ENCODE data around the gene LAMA5. TPM values are rescaled to one million over a fixed set of nuclear protein-coding genes. Genes with fewer than 3 reads are reported as not detected.

Gene LAMA5
- total RNA-seq, 1 donor from 2014 or later = 34.5 TPM

DNA sequence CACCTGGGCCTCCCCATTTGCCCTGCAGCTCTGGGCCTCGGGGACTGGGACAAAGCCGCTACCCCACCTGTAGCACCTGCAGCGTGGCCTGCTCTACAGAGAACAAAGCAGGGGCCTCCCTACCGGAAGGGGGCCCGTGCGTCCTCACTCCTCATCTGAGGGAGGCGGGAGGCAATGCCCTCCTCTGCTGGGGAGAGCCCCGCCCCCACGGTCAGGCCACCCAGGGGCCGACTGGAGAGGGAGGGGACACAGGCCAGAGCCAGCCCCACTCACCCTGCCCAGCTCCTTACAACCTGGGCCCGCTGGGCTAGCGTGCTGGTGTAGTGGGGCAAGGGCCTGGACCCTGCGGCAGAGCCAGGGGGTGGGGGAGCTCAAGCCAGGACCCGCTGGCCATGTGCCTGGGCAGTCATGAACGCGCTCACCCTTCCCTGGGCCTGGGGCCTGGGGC lies 8.0 kb downstream of the LAMA5 start:
- no peak for DNase-seq (ENCODE audit: low spot score)
- H3K4me3 Mint-ChIP-seq (ENCODE audit: unreplicated experiment) = no peak overlapping the region

DNA sequence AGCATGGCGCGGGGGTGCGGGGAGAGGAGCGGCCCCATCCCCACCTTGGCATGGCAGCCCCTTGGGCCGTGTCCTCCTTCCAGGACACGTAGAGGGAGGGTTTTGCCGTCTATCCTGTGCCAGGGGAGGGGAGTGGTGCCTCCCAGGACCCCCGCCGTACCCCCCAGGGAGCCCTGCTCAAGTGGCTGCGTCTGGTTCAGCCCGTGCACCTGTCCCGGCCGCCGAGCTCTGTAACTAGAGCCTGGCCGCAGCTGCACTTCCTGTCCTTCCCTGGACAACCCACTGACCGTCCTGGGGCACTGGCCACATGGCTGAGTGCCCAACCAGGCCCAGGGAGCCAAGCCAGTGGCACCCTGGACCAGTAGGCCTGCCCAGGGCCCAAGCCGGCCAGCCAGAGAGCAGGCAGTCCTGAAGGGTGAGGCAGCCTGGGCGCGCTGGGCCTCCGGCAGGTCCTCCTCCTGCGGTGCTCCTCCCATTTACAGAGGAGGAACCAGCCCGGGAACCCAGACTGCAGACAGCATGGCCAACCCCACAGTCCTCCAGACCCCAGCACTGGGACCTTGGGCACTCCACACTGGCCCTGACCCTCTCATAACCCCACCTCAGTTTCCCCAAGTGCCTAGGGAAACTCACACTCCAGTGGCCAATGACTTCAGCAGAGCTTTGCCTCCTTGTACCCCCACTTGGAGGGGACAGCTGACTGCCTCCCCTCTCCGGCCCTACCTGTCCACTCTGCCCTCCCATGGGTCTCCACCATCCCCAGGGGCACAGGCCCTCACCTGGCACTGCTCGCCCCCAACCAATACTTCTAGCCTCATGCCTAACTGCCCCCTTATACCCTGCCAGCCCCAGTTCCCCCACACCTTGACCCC lies 8.7 kb downstream of the LAMA5 start:
- Mint-ChIP-seq H3K4me3 (ENCODE audit: unreplicated experiment) (no peak overlapping the region), H3K27me3 (ENCODE audit: unreplicated experiment) (peaks cover 4% of the 10 kb centered on the region), H3K36me3 (ENCODE audit: low read depth, unreplicated experiment) (no peaks in the 10 kb centered on the region), H3K4me1 (ENCODE audit: unreplicated experiment) (no peaks in the 10 kb centered on the region), H3K27ac (ENCODE audit: unreplicated experiment) (no peak overlapping the region), H3K9me3 (ENCODE audit: unreplicated experiment) (no peaks in the 10 kb centered on the region)
- TF ChIP-seq, protein P1, sequence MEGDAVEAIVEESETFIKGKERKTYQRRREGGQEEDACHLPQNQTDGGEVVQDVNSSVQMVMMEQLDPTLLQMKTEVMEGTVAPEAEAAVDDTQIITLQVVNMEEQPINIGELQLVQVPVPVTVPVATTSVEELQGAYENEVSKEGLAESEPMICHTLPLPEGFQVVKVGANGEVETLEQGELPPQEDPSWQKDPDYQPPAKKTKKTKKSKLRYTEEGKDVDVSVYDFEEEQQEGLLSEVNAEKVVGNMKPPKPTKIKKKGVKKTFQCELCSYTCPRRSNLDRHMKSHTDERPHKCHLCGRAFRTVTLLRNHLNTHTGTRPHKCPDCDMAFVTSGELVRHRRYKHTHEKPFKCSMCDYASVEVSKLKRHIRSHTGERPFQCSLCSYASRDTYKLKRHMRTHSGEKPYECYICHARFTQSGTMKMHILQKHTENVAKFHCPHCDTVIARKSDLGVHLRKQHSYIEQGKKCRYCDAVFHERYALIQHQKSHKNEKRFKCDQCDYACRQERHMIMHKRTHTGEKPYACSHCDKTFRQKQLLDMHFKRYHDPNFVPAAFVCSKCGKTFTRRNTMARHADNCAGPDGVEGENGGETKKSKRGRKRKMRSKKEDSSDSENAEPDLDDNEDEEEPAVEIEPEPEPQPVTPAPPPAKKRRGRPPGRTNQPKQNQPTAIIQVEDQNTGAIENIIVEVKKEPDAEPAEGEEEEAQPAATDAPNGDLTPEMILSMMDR (IDR thresholded peaks at IDR 0.05; ENCODE audit: unreplicated experiment) = no peak
- no peak for DNase-seq (ENCODE audit: low spot score)

More for the DNA sequence above, 8.0 kb downstream of the LAMA5 start:
- TF ChIP-seq, protein P1 (IDR thresholded peaks at IDR 0.05; ENCODE audit: unreplicated experiment) = no peak
- H3K27ac Mint-ChIP-seq (ENCODE audit: unreplicated experiment) = no peak overlapping the region
- peaks cover 4% of the 10 kb centered on the region for H3K27me3 Mint-ChIP-seq (ENCODE audit: unreplicated experiment)
- no peaks in the 10 kb centered on the region for H3K36me3 Mint-ChIP-seq (ENCODE audit: low read depth, unreplicated experiment)
- H3K9me3 Mint-ChIP-seq (ENCODE audit: unreplicated experiment) = no peaks in the 10 kb centered on the region
- no peaks in the 10 kb centered on the region for H3K4me1 Mint-ChIP-seq (ENCODE audit: unreplicated experiment)

DNA sequence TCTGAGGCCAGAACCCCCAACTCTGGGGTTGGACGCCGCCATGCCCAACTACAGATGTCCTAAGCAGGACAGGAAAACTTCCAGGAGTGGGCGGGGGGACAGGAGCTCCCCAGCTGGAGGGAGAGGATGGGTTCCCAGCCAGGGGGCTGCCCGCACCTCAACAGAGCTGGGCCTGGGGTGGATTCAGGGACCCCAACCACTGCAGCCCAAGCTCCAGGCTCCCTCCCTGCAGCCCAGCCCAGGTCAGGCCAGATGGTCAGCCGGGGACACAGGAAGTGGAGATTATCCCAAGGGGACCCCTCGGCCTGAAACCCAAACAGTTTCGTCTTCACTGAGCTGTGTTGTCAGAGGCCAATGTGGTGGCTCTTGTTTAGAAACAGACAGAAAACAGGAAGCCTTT lies 9.4 kb downstream of the LAMA5 start:
- H3K36me3 Mint-ChIP-seq (ENCODE audit: low read depth, unreplicated experiment) = no peaks in the 10 kb centered on the region
- H3K4me3 Mint-ChIP-seq (ENCODE audit: unreplicated experiment) = no peak overlapping the region
- TF ChIP-seq, protein P1 (IDR thresholded peaks at IDR 0.05; ENCODE audit: unreplicated experiment) = no peak
- no peaks in the 10 kb centered on the region for H3K9me3 Mint-ChIP-seq (ENCODE audit: unreplicated experiment)
- no peaks in the 10 kb centered on the region for H3K4me1 Mint-ChIP-seq (ENCODE audit: unreplicated experiment)
- no peak overlapping the region for H3K27ac Mint-ChIP-seq (ENCODE audit: unreplicated experiment)
- peaks cover 2% of the 10 kb centered on the region for H3K27me3 Mint-ChIP-seq (ENCODE audit: unreplicated experiment)
- no peak for DNase-seq (ENCODE audit: low spot score)

DNA sequence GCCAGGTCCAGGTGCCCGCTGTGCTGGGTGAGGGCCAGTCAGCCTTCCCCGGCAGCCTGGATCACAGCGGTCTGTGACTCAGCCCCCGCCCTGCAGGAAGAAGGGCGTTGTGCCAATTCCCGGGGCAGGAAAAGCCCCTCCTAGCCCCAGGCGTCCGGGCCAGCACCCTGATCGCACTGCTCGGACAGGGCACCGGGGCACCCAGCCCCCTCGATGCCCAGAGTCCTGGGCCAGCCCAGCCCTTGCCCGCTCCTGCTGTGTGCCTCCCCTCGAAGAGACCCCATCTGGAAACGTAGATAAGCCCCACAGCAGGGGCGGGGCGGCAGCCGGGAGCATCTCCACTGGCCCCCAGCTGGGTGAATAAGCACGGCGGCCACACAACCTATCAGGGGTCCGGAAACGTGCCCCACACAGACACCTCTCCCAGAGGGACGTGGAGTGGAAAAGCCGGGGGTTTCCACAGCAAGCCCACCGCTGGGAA lies 9.9 kb downstream of the LAMA5 start:
- Mint-ChIP-seq H3K27me3 (ENCODE audit: unreplicated experiment) (peaks cover 4% of the 10 kb centered on the region), H3K36me3 (ENCODE audit: low read depth, unreplicated experiment) (no peaks in the 10 kb centered on the region), H3K27ac (ENCODE audit: unreplicated experiment) (no peak overlapping the region), H3K9me3 (ENCODE audit: unreplicated experiment) (no peaks in the 10 kb centered on the region), H3K4me1 (ENCODE audit: unreplicated experiment) (no peaks in the 10 kb centered on the region), H3K4me3 (ENCODE audit: unreplicated experiment) (no peak overlapping the region)
- no peak for DNase-seq (ENCODE audit: low spot score)
- TF ChIP-seq, protein P1 (IDR thresholded peaks at IDR 0.05; ENCODE audit: unreplicated experiment) = no peak

DNA sequence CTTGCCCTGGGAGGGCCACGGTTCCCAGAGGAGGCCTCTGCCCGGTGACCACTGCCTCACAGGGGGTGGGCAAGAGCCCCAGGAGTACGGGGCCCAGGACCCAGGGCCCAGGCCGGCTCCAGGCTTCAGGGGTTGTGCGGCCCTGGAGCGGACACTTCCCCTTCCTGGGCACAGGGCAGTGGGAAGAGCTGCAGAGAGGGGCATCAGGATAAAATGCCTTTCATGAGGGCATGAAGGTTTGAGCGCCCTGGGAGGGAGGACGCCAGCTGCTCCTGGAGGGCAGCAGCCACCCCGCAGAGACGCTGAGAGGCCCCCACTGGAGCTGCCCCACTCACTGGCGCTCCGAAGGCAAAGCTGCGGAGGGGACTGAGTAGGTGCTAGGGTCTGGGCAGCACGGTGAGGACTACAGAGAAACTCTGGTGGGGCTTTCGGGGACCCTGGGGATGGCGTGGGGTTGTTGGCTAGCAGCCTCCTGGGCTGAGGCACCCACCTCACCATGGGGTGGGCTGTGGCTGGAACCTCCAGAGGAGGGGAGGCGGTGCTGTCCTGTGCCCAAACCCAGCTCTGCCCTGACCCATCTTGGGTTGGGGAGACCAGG lies 10.4 kb downstream of the LAMA5 start:
- no peak for DNase-seq (ENCODE audit: low spot score)
- H3K36me3 Mint-ChIP-seq (ENCODE audit: low read depth, unreplicated experiment) = no peaks in the 10 kb centered on the region
- H3K27ac Mint-ChIP-seq (ENCODE audit: unreplicated experiment) = no peak overlapping the region
- no peaks in the 10 kb centered on the region for H3K9me3 Mint-ChIP-seq (ENCODE audit: unreplicated experiment)
- TF ChIP-seq, protein P1 (IDR thresholded peaks at IDR 0.05; ENCODE audit: unreplicated experiment) = no peak
- H3K4me1 Mint-ChIP-seq (ENCODE audit: unreplicated experiment) = no peaks in the 10 kb centered on the region
- H3K27me3 Mint-ChIP-seq (ENCODE audit: unreplicated experiment) = peaks cover 2% of the 10 kb centered on the region
- H3K4me3 Mint-ChIP-seq (ENCODE audit: unreplicated experiment) = no peak overlapping the region
